ENCODE measurements around the gene TRANK1. TPM values are rescaled to one million over a fixed set of nuclear protein-coding genes. Genes with fewer than 3 reads are reported as not detected.

The TRANK1 gene
- total RNA-seq, 2 donors from 2014 or later, result 9.0 to 20.1 TPM

DNA sequence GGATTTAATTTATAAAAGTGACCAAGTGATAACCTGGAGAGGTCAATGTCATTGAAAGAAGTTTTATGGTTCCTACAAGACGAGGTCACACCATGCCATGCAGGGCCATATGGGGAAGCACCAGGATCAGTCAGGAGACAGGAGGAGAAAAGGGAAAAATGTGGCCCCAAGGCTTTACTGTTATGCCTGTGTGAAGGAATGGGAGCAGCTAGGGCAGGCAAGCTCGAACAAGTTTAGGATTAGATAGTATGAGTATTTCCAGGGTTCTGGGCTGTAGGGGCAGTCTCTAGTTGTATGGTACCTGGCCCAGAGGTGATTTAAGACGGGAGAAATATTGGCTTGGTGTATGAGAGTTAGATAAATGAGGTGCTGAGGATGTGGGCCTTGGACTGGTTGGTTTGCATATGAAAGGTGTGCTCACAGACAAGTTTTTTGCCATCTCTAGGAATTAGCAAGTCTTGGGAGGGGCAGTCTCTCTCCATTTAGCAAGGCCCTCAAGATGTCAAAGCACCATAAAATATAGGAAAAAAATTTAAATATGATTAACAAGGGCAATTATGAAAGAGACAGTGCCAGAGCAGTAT, 144.2 kb downstream of the TRANK1 start:
- Mint-ChIP-seq H3K27me3 (ENCODE audit: insufficient read depth) (no peaks in the 10 kb centered on the region), H3K36me3 (ENCODE audit: low read depth) (no peaks in the 10 kb centered on the region), H3K4me3 (no peak overlapping the region), H3K9me3 (peaks cover 10% of the 10 kb centered on the region), H3K4me1 (no peaks in the 10 kb centered on the region), H3K27ac (no peak overlapping the region)
- H3K27ac ChIP-seq (ENCODE audit: low read depth, low read length), result no peak overlapping the region
- H3K9me3 ChIP-seq (ENCODE audit: control insufficient read depth, low read length), result peaks cover 8% of the 10 kb centered on the region
- no peak overlapping the region for H3K4me3 ChIP-seq (ENCODE audit: low read length)
- no peak for DNase-seq
- H3K36me3 ChIP-seq (ENCODE audit: control insufficient read depth, insufficient read depth, low read length), result no peaks in the 10 kb centered on the region
- no peaks in the 10 kb centered on the region for H3K4me1 ChIP-seq (ENCODE audit: control insufficient read depth, insufficient read depth, low read length)
- 84% methylated on average over 2 to 3 of the region's 3 CpGs for WGBS, 2 experiments (ENCODE audit: insufficient coverage in 1 of 2, insufficient read length in 1 of 2)
- no peak overlapping the region for H3K9ac ChIP-seq (ENCODE audit: extremely low read depth, low read length, poor library complexity, severe bottlenecking)
- TF ChIP-seq, protein P1, sequence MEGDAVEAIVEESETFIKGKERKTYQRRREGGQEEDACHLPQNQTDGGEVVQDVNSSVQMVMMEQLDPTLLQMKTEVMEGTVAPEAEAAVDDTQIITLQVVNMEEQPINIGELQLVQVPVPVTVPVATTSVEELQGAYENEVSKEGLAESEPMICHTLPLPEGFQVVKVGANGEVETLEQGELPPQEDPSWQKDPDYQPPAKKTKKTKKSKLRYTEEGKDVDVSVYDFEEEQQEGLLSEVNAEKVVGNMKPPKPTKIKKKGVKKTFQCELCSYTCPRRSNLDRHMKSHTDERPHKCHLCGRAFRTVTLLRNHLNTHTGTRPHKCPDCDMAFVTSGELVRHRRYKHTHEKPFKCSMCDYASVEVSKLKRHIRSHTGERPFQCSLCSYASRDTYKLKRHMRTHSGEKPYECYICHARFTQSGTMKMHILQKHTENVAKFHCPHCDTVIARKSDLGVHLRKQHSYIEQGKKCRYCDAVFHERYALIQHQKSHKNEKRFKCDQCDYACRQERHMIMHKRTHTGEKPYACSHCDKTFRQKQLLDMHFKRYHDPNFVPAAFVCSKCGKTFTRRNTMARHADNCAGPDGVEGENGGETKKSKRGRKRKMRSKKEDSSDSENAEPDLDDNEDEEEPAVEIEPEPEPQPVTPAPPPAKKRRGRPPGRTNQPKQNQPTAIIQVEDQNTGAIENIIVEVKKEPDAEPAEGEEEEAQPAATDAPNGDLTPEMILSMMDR (conservative IDR thresholded peaks at IDR 0.05), result no peak
- no peaks in the 10 kb centered on the region for H3K27me3 ChIP-seq (ENCODE audit: control insufficient read depth, insufficient read depth, low read length, poor library complexity, severe bottlenecking)

DNA sequence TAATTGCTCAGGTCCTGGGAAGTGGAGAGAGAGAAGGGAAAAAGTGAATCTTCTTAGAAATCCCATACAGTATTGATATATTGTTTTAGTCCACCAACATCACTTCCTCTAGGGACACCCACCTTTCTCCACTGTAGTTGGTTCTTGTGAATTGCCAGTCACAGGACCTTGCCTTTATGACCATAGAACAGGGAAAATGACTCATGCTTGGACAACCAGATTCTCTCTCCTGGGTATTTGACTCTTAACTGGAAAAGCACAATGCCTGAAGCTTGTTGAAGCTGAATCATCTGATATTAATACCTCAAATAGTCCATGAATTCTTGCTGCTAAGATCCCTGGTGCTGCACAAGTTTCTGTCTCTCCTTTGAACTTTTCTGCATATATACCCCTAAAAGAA, 148.0 kb downstream of the TRANK1 start:
- Histone ChIP-seq H3K27ac (ENCODE audit: low read depth, low read length) (no peak overlapping the region), H3K9ac (ENCODE audit: extremely low read depth, low read length, poor library complexity, severe bottlenecking) (no peak overlapping the region), H3K9me3 (ENCODE audit: control insufficient read depth, low read length) (no peaks in the 10 kb centered on the region), H3K4me3 (ENCODE audit: low read length) (no peak overlapping the region), H3K36me3 (ENCODE audit: control insufficient read depth, insufficient read depth, low read length) (no peaks in the 10 kb centered on the region), H3K27me3 (ENCODE audit: control insufficient read depth, insufficient read depth, low read length, poor library complexity, severe bottlenecking) (no peaks in the 10 kb centered on the region), H3K4me1 (ENCODE audit: control insufficient read depth, insufficient read depth, low read length) (no peaks in the 10 kb centered on the region)
- no peaks in the 10 kb centered on the region for H3K36me3 Mint-ChIP-seq (ENCODE audit: low read depth)
- DNase-seq, result no peak
- H3K27ac Mint-ChIP-seq, result no peak overlapping the region
- no peaks in the 10 kb centered on the region for H3K27me3 Mint-ChIP-seq (ENCODE audit: insufficient read depth)
- no peaks in the 10 kb centered on the region for H3K4me1 Mint-ChIP-seq
- TF ChIP-seq, protein P1 (conservative IDR thresholded peaks at IDR 0.05), result no peak
- peaks cover 3% of the 10 kb centered on the region for H3K9me3 Mint-ChIP-seq
- no peak overlapping the region for H3K4me3 Mint-ChIP-seq

DNA sequence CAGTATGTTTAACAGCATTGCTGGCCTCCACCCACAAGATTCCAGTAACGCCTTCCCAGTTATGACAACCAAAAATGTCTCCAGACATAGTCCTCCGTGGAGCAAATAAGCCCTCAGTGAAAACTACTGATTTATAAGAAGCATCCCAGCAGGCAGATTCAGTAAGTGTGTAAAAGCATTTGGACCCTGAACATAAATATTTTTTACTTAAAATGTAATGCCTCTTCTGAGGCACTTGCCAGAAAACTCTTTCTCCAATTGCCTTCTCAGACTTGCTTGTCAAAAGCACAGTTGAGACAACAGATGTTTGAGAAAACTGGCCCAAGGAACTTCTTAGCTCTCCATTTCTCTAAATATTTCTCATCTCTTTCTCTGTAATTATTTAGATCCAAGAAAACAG, 148.7 kb downstream of the TRANK1 start:
- no peak overlapping the region for H3K9ac ChIP-seq (ENCODE audit: extremely low read depth, low read length, poor library complexity, severe bottlenecking)
- Mint-ChIP-seq H3K9me3 (peaks cover 3% of the 10 kb centered on the region), H3K36me3 (ENCODE audit: low read depth) (no peaks in the 10 kb centered on the region), H3K4me3 (no peak overlapping the region), H3K4me1 (peaks cover 2% of the 10 kb centered on the region), H3K27me3 (ENCODE audit: insufficient read depth) (no peaks in the 10 kb centered on the region), H3K27ac (no peak overlapping the region)
- TF ChIP-seq, protein P1 (conservative IDR thresholded peaks at IDR 0.05), result no peak
- H3K9me3 ChIP-seq (ENCODE audit: control insufficient read depth, low read length), result no peaks in the 10 kb centered on the region
- no peak overlapping the region for H3K27ac ChIP-seq (ENCODE audit: low read depth, low read length)
- H3K4me1 ChIP-seq (ENCODE audit: control insufficient read depth, insufficient read depth, low read length), result peaks cover 2% of the 10 kb centered on the region
- no peak for DNase-seq
- 89 to 100% methylated on average over 1 to 2 of the region's 2 CpGs for WGBS, 2 experiments (ENCODE audit: insufficient coverage in 1 of 2, insufficient read length in 1 of 2)
- no peaks in the 10 kb centered on the region for H3K36me3 ChIP-seq (ENCODE audit: control insufficient read depth, insufficient read depth, low read length)
- H3K27me3 ChIP-seq (ENCODE audit: control insufficient read depth, insufficient read depth, low read length, poor library complexity, severe bottlenecking), result no peaks in the 10 kb centered on the region
- H3K4me3 ChIP-seq (ENCODE audit: low read length), result no peak overlapping the region
